WTC11 (cell line): Measurements from ENCODE around the gene SORD.

Source experiments
- ATF3 ChIP-seq: sonication (generic); formaldehyde crosslinking; conservative IDR thresholded peaks from 2 replicates; pipeline ENCODE4 v1.8.1; 2022; ENCODE audit warnings: mild to moderate bottlenecking, missing genetic modification reagents
- CDX4 ChIP-seq: fragments of 250-450 bp; sonication (Bioruptor Pico); IDR thresholded peaks from 2 replicates; pipeline ENCODE4 v1.9.0; 2021; ENCODE audit warnings: moderate library complexity, mild to moderate bottlenecking, inconsistent platforms, borderline replicate concordance
- CREM ChIP-seq: sonication (generic); formaldehyde crosslinking; IDR thresholded peaks from 2 replicates; pipeline ENCODE4 v1.8.1; 2022; ENCODE audit warnings: mild to moderate bottlenecking, missing genetic modification reagents, moderate library complexity
- ELF4 ChIP-seq: sonication (generic); formaldehyde crosslinking; IDR thresholded peaks from 2 replicates; pipeline ENCODE4 v1.8.1; 2022; ENCODE audit warnings: low read depth, mild to moderate bottlenecking, moderate library complexity, missing genetic modification reagents
- JUN ChIP-seq: sonication (generic); formaldehyde crosslinking; IDR thresholded peaks from 2 replicates; pipeline ENCODE4 v1.8.0; 2023; ENCODE audit warnings: mild to moderate bottlenecking, missing genetic modification reagents
- MAX ChIP-seq: sonication (generic); formaldehyde crosslinking; IDR thresholded peaks from 2 replicates; pipeline ENCODE4 v1.8.0; 2022; ENCODE audit warnings: mild to moderate bottlenecking, missing genetic modification reagents
- NR2C2 ChIP-seq: sonication (generic); formaldehyde crosslinking; IDR thresholded peaks from 2 replicates; pipeline ENCODE4 v1.8.0; 2022; ENCODE audit warnings: mild to moderate bottlenecking, missing genetic modification reagents
- NR3C1 ChIP-seq: sonication (generic); formaldehyde crosslinking; conservative IDR thresholded peaks from 2 replicates; pipeline ENCODE4 v1.8.1; 2023; ENCODE audit warnings: low read depth, mild to moderate bottlenecking, missing genetic modification reagents
- ZNF219 ChIP-seq: sonication (generic); formaldehyde crosslinking; IDR thresholded peaks from 2 replicates; pipeline ENCODE4 v1.8.0; 2023; ENCODE audit warnings: missing genetic modification reagents, mild to moderate bottlenecking, borderline replicate concordance
- TF ChIP-seq, protein P1 (sequence below): fragments of 200-600 bp; IDR thresholded peaks from 2 replicates; pipeline ENCODE4 v1.8.0; 2022; ENCODE audit warnings: antibody characterized with exemption
- TF ChIP-seq, protein P2 (sequence below): sonication (generic); formaldehyde crosslinking; IDR thresholded peaks from 2 replicates; pipeline ENCODE4 v1.8.1; 2023; ENCODE audit warnings: mild to moderate bottlenecking, missing genetic modification reagents, moderate library complexity
- TF ChIP-seq, protein P3 (sequence below): sonication (generic); formaldehyde crosslinking; IDR thresholded peaks from 2 replicates; pipeline ENCODE4 v1.8.1; 2022; ENCODE audit warnings: low read depth, mild to moderate bottlenecking, moderate library complexity, missing genetic modification reagents, borderline replicate concordance
- TF ChIP-seq, protein P4 (sequence below): sonication (generic); formaldehyde crosslinking; IDR thresholded peaks from 2 replicates; pipeline ENCODE4 v1.8.0; 2022; ENCODE audit warnings: missing genetic modification reagents
- TF ChIP-seq, protein P5 (sequence below): fragments of 250-450 bp; sonication (Bioruptor Pico); IDR thresholded peaks from 2 replicates; pipeline ENCODE4 v1.9.0; 2021; ENCODE audit warnings: mild to moderate bottlenecking

GRCh38 chr15:45023659-45024225 is 747 bp downstream of the SORD start:
- no peak for TF ChIP-seq NR3C1 (CRISPR knock-in tag)
- TF ChIP-seq, protein P1, sequence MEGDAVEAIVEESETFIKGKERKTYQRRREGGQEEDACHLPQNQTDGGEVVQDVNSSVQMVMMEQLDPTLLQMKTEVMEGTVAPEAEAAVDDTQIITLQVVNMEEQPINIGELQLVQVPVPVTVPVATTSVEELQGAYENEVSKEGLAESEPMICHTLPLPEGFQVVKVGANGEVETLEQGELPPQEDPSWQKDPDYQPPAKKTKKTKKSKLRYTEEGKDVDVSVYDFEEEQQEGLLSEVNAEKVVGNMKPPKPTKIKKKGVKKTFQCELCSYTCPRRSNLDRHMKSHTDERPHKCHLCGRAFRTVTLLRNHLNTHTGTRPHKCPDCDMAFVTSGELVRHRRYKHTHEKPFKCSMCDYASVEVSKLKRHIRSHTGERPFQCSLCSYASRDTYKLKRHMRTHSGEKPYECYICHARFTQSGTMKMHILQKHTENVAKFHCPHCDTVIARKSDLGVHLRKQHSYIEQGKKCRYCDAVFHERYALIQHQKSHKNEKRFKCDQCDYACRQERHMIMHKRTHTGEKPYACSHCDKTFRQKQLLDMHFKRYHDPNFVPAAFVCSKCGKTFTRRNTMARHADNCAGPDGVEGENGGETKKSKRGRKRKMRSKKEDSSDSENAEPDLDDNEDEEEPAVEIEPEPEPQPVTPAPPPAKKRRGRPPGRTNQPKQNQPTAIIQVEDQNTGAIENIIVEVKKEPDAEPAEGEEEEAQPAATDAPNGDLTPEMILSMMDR = no peak
- TF ChIP-seq NR2C2 (CRISPR knock-in tag) = no peak
- TF ChIP-seq, protein P2, sequence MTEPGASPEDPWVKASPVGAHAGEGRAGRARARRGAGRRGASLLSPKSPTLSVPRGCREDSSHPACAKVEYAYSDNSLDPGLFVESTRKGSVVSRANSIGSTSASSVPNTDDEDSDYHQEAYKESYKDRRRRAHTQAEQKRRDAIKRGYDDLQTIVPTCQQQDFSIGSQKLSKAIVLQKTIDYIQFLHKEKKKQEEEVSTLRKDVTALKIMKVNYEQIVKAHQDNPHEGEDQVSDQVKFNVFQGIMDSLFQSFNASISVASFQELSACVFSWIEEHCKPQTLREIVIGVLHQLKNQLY = no peak
- no peak for TF ChIP-seq ELF4
- TF ChIP-seq CDX4 = no peak
- TF ChIP-seq ATF3 = no peak
- no peak for TF ChIP-seq CREM (CRISPR knock-in tag)
- TF ChIP-seq MAX (CRISPR knock-in tag) = no peak
- TF ChIP-seq, protein P3, sequence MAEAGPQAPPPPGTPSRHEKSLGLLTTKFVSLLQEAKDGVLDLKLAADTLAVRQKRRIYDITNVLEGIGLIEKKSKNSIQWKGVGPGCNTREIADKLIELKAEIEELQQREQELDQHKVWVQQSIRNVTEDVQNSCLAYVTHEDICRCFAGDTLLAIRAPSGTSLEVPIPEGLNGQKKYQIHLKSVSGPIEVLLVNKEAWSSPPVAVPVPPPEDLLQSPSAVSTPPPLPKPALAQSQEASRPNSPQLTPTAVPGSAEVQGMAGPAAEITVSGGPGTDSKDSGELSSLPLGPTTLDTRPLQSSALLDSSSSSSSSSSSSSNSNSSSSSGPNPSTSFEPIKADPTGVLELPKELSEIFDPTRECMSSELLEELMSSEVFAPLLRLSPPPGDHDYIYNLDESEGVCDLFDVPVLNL = no peak
- TF ChIP-seq, protein P4, sequence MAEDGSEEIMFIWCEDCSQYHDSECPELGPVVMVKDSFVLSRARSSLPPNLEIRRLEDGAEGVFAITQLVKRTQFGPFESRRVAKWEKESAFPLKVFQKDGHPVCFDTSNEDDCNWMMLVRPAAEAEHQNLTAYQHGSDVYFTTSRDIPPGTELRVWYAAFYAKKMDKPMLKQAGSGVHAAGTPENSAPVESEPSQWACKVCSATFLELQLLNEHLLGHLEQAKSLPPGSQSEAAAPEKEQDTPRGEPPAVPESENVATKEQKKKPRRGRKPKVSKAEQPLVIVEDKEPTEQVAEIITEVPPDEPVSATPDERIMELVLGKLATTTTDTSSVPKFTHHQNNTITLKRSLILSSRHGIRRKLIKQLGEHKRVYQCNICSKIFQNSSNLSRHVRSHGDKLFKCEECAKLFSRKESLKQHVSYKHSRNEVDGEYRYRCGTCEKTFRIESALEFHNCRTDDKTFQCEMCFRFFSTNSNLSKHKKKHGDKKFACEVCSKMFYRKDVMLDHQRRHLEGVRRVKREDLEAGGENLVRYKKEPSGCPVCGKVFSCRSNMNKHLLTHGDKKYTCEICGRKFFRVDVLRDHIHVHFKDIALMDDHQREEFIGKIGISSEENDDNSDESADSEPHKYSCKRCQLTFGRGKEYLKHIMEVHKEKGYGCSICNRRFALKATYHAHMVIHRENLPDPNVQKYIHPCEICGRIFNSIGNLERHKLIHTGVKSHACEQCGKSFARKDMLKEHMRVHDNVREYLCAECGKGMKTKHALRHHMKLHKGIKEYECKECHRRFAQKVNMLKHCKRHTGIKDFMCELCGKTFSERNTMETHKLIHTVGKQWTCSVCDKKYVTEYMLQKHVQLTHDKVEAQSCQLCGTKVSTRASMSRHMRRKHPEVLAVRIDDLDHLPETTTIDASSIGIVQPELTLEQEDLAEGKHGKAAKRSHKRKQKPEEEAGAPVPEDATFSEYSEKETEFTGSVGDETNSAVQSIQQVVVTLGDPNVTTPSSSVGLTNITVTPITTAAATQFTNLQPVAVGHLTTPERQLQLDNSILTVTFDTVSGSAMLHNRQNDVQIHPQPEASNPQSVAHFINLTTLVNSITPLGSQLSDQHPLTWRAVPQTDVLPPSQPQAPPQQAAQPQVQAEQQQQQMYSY (CRISPR knock-in tag) = no peak
- TF ChIP-seq JUN (CRISPR knock-in tag) = no peak
- TF ChIP-seq ZNF219 (CRISPR knock-in tag) = no peak
- TF ChIP-seq, protein P5, sequence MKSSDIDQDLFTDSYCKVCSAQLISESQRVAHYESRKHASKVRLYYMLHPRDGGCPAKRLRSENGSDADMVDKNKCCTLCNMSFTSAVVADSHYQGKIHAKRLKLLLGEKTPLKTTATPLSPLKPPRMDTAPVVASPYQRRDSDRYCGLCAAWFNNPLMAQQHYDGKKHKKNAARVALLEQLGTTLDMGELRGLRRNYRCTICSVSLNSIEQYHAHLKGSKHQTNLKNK (CRISPR knock-in tag) = no peak
